ENCODE results near the gene RABGGTB.

Gene RABGGTB

DNA sequence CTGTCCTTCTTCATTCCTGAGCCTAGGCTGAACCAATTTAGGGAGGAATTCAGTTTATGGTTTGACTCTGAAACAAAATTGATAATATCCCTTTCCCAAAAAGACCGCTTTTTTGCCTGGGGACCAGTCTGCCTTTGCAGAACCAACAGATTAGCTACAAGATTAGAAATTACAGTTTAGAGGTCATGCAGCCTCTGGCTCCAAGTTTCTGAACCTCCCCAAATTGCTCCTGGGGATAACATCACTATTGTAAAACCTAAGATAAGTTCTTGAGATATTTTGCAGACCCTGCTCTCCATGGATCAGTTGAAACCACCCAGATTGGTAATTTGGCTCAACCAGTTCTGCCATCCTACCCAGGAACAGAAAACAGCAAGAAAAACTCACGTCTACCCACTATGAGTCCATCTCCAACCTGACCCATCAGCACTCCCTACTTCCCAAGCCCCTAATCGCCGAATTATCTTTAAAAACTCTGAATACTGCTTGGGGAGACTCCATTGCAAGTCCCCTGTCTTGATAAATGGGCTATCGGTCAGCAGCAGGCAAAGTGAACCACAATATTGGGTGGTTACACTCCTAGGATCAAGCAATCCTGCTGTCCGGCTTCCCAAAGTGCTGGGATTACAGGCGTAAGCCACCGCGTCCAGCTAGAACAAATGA, 605 bp upstream of the RABGGTB start:
- TF ChIP-seq EZH2phosphoT487 (IDR thresholded peaks at IDR 0.05; ENCODE audit: borderline replicate concordance, low read length) = no peak
- TF ChIP-seq, protein P1, sequence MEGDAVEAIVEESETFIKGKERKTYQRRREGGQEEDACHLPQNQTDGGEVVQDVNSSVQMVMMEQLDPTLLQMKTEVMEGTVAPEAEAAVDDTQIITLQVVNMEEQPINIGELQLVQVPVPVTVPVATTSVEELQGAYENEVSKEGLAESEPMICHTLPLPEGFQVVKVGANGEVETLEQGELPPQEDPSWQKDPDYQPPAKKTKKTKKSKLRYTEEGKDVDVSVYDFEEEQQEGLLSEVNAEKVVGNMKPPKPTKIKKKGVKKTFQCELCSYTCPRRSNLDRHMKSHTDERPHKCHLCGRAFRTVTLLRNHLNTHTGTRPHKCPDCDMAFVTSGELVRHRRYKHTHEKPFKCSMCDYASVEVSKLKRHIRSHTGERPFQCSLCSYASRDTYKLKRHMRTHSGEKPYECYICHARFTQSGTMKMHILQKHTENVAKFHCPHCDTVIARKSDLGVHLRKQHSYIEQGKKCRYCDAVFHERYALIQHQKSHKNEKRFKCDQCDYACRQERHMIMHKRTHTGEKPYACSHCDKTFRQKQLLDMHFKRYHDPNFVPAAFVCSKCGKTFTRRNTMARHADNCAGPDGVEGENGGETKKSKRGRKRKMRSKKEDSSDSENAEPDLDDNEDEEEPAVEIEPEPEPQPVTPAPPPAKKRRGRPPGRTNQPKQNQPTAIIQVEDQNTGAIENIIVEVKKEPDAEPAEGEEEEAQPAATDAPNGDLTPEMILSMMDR (IDR thresholded peaks at IDR 0.05; ENCODE audit: low read depth, low read length, poor library complexity, severe bottlenecking) = no peak
- H4K20me1 ChIP-seq (ENCODE audit: control insufficient read depth, insufficient read depth, low read depth, low read length) = peaks cover 25% of the 10 kb centered on the region; the same call in 1 of the 2 replicates
- peak overlapping the region; percentile 92 for H3K27ac ChIP-seq (ENCODE audit: low read depth, low read length)
- peak overlapping the region; percentile 88 for H3K4me3 ChIP-seq (ENCODE audit: low read length)
- peaks cover 36% of the 10 kb centered on the region for H3K4me1 ChIP-seq (ENCODE audit: control insufficient read depth, low read length)
- H3K27me3 ChIP-seq (ENCODE audit: control insufficient read depth, low read length) = no peaks in the 10 kb centered on the region
- H3K79me2 ChIP-seq (ENCODE audit: control insufficient read depth, low read length) = peaks cover 57% of the 10 kb centered on the region
- H3K9me3 ChIP-seq (ENCODE audit: control insufficient read depth, insufficient read depth, low read length) = 0 out of 2 replicates have a peak, but pooled peaks cover 2% of the 10 kb centered on the region
- H3F3A ChIP-seq (ENCODE audit: control insufficient read depth, insufficient read depth) = peaks cover 52% of the 10 kb centered on the region
- peaks cover 44% of the 10 kb centered on the region for H3K36me3 ChIP-seq (ENCODE audit: control insufficient read depth, low read length)
- peak overlapping the region; percentile 70 for H3K4me2 ChIP-seq (ENCODE audit: low read length)
- no peaks in the 10 kb centered on the region for H3K9me2 ChIP-seq (replicated peaks; ENCODE audit: control insufficient read depth, low read length)

DNA sequence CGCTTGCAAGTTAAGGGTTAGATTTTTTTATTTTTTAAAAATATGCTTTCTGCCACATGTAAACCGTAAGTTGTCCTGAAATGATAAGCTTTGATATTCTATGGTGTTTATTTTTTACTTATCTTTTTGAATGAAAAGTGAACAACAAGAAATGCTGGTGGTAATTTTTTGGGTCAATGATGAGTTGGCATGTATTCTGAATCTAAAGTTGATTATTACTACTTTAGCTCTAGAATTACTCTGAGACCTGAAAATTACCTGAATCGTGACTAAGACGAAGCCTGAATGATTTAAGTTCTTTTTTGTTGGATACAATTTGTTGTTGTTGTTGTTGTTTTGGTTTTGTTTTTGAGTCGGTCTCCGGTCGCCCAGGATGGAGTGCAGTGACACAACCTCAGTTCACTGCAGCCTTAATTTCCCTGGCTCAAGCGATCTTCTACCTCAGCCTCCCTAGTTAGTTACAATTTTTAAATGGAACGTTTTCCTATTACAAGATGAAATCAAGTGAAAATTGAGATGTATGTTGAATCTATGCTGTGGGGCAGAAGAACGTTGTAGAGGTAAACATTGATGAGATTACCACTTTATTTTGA, 941 bp downstream of the RABGGTB start:
- H3K9me3 ChIP-seq (ENCODE audit: control insufficient read depth, insufficient read depth, low read length) = 0 out of 2 replicates have a peak, but pooled peaks cover 2% of the 10 kb centered on the region
- H3K36me3 ChIP-seq (ENCODE audit: control insufficient read depth, low read length) = peaks cover 59% of the 10 kb centered on the region
- H3K4me2 ChIP-seq (ENCODE audit: low read length) = peak overlapping the region; percentile 70
- TF ChIP-seq EZH2phosphoT487 (IDR thresholded peaks at IDR 0.05; ENCODE audit: borderline replicate concordance, low read length) = no peak
- TF ChIP-seq, protein P1 (IDR thresholded peaks at IDR 0.05; ENCODE audit: low read depth, low read length, poor library complexity, severe bottlenecking) = no peak
- H3K9me2 ChIP-seq (replicated peaks; ENCODE audit: control insufficient read depth, low read length) = no peaks in the 10 kb centered on the region
- H3K79me2 ChIP-seq (ENCODE audit: control insufficient read depth, low read length) = peaks cover 71% of the 10 kb centered on the region
- peaks cover 68% of the 10 kb centered on the region for H3F3A ChIP-seq (ENCODE audit: control insufficient read depth, insufficient read depth)
- H4K20me1 ChIP-seq (ENCODE audit: control insufficient read depth, insufficient read depth, low read depth, low read length) = peaks cover 41% of the 10 kb centered on the region
- H3K27ac ChIP-seq (ENCODE audit: low read depth, low read length) = peak overlapping the region; percentile 92
- peak overlapping the region; percentile 88 for H3K4me3 ChIP-seq (ENCODE audit: low read length)
- peaks cover 50% of the 10 kb centered on the region for H3K4me1 ChIP-seq (ENCODE audit: control insufficient read depth, low read length)
- H3K27me3 ChIP-seq (ENCODE audit: control insufficient read depth, low read length) = no peaks in the 10 kb centered on the region

DNA sequence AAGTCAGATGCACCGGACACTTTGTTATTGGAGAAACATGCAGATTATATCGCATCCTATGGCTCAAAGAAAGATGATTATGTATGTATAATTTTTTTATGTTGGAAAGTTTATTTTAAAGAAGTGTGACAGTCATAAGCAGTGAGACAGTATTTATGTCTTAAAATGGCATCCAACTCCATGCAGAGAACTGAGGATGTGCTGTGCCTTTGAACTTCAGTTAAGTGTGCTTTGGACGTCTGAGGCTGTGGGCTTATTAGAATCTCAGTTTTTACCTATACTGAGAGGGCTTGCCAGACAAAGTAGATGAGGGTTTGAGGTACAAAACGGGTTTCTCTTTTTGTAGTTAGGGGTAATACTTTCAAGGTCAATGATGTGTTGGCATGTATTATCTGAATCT, 1.5 kb downstream of the RABGGTB start:
- Histone ChIP-seq H3K36me3 (ENCODE audit: control insufficient read depth, low read length) (peaks cover 65% of the 10 kb centered on the region), H3K4me1 (ENCODE audit: control insufficient read depth, low read length) (peaks cover 50% of the 10 kb centered on the region), H3K79me2 (ENCODE audit: control insufficient read depth, low read length) (peaks cover 76% of the 10 kb centered on the region), H3F3A (ENCODE audit: control insufficient read depth, insufficient read depth) (peaks cover 73% of the 10 kb centered on the region), H4K20me1 (ENCODE audit: control insufficient read depth, insufficient read depth, low read depth, low read length) (peaks cover 46% of the 10 kb centered on the region), H3K27me3 (ENCODE audit: control insufficient read depth, low read length) (no peaks in the 10 kb centered on the region), H3K4me3 (ENCODE audit: low read length) (peak overlapping the region; percentile 88), H3K9me2 (replicated peaks; ENCODE audit: control insufficient read depth, low read length) (no peaks in the 10 kb centered on the region), H3K4me2 (ENCODE audit: low read length) (peak overlapping the region; percentile 70), H3K9me3 (ENCODE audit: control insufficient read depth, insufficient read depth, low read length) (0 out of 2 replicates have a peak, but pooled peaks cover 2% of the 10 kb centered on the region), H3K27ac (ENCODE audit: low read depth, low read length) (peak overlapping the region; percentile 92)
- no peak for TF ChIP-seq EZH2phosphoT487 (IDR thresholded peaks at IDR 0.05; ENCODE audit: borderline replicate concordance, low read length)
- TF ChIP-seq, protein P1 (IDR thresholded peaks at IDR 0.05; ENCODE audit: low read depth, low read length, poor library complexity, severe bottlenecking) = no peak
